Cardiac fibroblast (primary cell): ENCODE results near the gene MUCL3.
A peak's percentile ranks its signal among the peaks of the same experiment; 100 is the strongest.

Source experiments
- DNase-seq, 2 donors: peaks; one replicate each; pipeline versions ENCODE4 v3.0.0 to v3.0.0-alpha.2; 2010; ENCODE audit warnings: low read depth in 2 of 2
- H3K4me3 ChIP-seq, 2 donors: replicated peaks in 1 of 2; 1 replicate in 1 of 2; 2 replicates in 1 of 2; pipeline ENCODE4 v1.5.1; 2011; ENCODE audit warnings: low read depth in 2 of 2, low read length in 2 of 2, mild to moderate bottlenecking in 2 of 2, moderate library complexity in 1 of 2
- TF ChIP-seq, protein P1 (sequence below): IDR thresholded peaks from one replicate; pipeline ENCODE4 v1.5.1; 2011; ENCODE audit warnings: low read depth, mild to moderate bottlenecking, low read length, inconsistent platforms

MUCL3 gene

DNA sequence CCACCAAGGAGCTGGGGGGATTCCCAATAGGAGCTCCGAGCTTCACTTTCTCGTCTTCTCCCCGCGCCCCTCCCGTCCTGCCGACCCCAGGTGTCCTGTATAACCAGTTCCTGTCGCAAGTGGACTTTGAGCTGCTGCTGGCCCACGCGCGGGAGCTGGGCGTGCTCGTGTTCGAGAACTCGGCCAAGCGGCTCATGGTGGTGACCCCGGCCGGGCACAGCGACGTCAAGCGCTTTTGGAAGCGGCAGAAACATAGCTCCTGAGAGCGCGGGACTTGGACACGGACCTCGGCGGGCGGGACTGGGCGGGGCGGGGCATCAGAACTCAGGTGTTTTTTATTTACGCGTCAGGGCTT lies 27.1 kb upstream of the MUCL3 start:
- peak in 1 of 2 donors; percentile 2 for DNase-seq

DNA sequence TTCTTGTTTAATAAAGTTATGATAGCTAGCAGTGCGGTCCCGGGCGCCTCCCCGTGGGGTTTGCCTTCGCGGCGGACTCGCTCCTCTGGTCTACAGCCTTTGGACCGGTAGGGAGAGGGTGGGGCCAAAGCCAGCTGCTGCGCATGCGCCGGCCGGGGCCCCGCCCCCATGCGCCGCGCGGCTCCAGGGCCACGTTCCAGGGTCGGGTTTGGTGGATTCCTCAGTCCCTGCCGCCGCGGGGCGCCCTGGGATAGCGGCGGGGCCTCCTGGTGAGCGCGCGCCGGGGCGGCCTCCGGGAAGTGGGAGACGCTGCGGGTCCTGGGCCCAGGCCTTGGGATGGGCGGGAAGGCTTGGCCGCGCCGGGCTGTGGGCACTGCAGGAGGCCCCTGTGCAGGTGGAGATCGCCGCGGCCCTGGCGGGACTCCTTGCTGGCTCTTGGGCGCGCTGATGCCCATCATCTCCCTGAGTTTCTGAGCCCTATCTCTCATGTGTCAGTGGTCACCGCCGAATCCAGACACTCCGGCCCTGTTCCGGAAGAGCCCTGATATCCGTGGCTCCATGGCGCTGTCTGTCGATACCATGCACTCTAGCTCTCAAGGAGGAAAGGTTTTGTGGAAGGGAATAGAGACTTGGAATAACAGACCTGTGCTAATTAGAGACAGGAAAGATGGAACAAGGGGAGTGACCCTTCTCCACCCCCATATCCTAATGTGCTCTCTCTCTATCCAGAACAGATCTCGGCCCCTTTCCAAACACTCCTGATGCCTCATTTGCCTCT lies 26.5 kb upstream of the MUCL3 start, which contains the start of gene VARS2:
Gene VARS2, plus strand, starts transcription at position 163 of the 778 bp plus-strand sequence. Its CDS starts 599 bp downstream, at position 762.
- TF ChIP-seq, protein P1, sequence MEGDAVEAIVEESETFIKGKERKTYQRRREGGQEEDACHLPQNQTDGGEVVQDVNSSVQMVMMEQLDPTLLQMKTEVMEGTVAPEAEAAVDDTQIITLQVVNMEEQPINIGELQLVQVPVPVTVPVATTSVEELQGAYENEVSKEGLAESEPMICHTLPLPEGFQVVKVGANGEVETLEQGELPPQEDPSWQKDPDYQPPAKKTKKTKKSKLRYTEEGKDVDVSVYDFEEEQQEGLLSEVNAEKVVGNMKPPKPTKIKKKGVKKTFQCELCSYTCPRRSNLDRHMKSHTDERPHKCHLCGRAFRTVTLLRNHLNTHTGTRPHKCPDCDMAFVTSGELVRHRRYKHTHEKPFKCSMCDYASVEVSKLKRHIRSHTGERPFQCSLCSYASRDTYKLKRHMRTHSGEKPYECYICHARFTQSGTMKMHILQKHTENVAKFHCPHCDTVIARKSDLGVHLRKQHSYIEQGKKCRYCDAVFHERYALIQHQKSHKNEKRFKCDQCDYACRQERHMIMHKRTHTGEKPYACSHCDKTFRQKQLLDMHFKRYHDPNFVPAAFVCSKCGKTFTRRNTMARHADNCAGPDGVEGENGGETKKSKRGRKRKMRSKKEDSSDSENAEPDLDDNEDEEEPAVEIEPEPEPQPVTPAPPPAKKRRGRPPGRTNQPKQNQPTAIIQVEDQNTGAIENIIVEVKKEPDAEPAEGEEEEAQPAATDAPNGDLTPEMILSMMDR, result peak; percentile 37
- peak within 1 kb of the TSS; percentile 49 to 54 for H3K4me3 ChIP-seq
- DNase-seq, result peak; percentile 92 to 96

More for the DNA sequence above, 27.1 kb upstream of the MUCL3 start:
- peak overlapping the region; percentile 27 to 54 for H3K4me3 ChIP-seq
- TF ChIP-seq, protein P1, result no peak

DNA sequence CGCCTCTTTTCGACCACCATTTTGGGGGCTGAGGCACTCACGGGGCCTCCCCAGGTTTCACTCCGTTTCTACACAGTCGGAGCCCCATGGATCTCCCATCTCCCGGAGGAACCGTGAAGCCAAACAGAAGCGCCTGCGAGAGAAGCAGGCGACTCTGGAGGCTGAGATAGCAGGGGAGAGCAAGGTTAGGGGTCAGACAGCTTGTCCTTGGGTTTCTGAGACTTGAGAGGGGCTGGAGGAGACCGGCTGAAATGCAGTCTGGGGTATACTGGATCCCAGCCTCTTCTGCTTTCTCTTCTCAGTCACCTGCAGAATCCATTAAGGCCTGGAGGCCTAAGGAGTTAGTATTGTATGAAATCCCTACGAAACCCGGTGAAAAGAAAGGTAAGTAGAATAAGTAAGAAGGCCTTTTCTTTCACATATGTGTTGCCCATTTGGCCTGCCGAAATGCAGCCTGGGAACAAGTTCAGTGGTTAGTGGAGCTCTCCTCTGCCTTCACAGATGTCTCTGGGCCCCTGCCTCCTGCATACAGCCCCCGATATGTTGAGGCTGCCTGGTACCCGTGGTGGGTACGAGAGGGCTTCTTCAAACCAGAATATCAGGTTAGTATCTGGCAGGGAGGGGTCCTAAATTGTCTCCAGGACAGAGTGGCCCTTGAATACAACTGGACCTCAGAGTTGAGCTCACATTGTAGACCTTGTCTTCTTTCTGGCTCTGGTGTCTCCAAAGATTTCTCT lies 25.8 kb upstream of the MUCL3 start:
- TF ChIP-seq, protein P1, result no peak
- peak overlapping the region; percentile 49 to 54 for H3K4me3 ChIP-seq
- peak in 1 of 2 donors; percentile 2 for DNase-seq

DNA sequence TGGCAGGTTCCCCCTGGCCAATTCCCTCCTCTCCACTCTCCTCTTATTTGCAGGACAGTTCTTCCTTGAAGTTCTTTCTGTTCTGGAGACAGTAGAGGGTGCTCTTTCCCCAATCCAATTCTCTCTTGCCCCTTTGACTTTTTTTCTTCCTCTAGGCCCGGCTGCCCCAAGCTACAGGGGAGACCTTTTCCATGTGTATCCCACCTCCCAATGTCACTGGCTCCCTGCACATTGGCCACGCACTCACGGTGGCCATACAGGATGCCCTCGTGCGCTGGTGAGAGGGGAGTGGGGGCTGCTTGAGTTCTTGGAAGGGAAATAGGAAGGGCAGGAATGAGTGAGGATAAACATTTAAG lies 25.2 kb upstream of the MUCL3 start:
- TF ChIP-seq, protein P1, result peak; percentile 75
- peak; percentile 82 to 83 for DNase-seq
- no peak overlapping the region for H3K4me3 ChIP-seq

GRCh38 chr6:30917041-30917440 lies 23.7 kb upstream of the MUCL3 start:
- no peak for DNase-seq
- no peak overlapping the region for H3K4me3 ChIP-seq
- TF ChIP-seq, protein P1, result no peak

- DNase-seq, result no peak
- TF ChIP-seq, protein P1, result no peak
- no peak overlapping the region for H3K4me3 ChIP-seq
Observed at GRCh38 chr6:30917487-30917886, 23.3 kb upstream of the MUCL3 start.
